HepG2 (cell line): ENCODE measurements around the gene BAG3. TPM values are rescaled to one million over a fixed set of nuclear protein-coding genes. Genes with fewer than 3 reads are reported as not detected.
A peak's percentile ranks its signal among the peaks of the same experiment; 100 is the strongest.

Experiments used
- ATAC-seq: fragments of 200-7000 bp; cut with Tn5 transposase; 3 replicates; pipeline ENCODE4 v1.9.1; 2020; ENCODE audit warnings: mild to moderate bottlenecking, moderate library complexity
- BruUV-seq: library from RNA; stranded (reverse); fragments of 400-500 nt; replicated peaks from 2 replicates; lab custom pipeline; 2021; lab: Mats Ljungman, UMichigan
- CTCF ChIA-PET: fragments of 300-600 bp; formaldehyde crosslinking; extraction: SDS; loops from one replicate; lab custom pipeline; 2021; ENCODE audit warnings: low total read pairs, inconsistent platforms, low intra/inter-chr PET ratio; lab: Yijun Ruan, JAX
- POLR2A ChIA-PET: fragments of 350-600 bp; sonication (Branson Sonifier 250); formaldehyde crosslinking; loops from one replicate; lab custom pipeline; 2020; ENCODE audit warnings: antibody characterized with exemption, inconsistent platforms; lab: Yijun Ruan, JAX
- DNase-seq: peaks from one replicate; pipeline ENCODE4 v3.0.0-alpha.2; 2015; ENCODE audit warnings: low spot score
- FAIRE-seq: peaks from 3 replicates; lab custom pipeline; 2011; peaks lifted over from hg19 to GRCh38; lab: Jason Lieb, UNC
- H2AFZ ChIP-seq: one replicate; pipeline ENCODE4 v1.6.1; 2011; ENCODE audit warnings: low read length, inconsistent platforms
- H3K27ac ChIP-seq: fragments of 300-600 bp; 3 replicates; pipeline ENCODE4 v1.8.0; 2011; ENCODE audit warnings: mixed run types, mild to moderate bottlenecking, mixed read lengths, low read length, inconsistent platforms; ENCODE audit not compliant: insufficient read depth; ENCODE audit errors: extremely low read length
- H3K27me3 ChIP-seq, 2 experiments: fragments of 200-600 bp in 1 of 2; 2 replicates in 1 of 2; 3 replicates in 1 of 2; pipeline versions ENCODE4 v1.6.0 to v1.8.0; 2011; ENCODE audit warnings: low read length in 2 of 2, mild to moderate bottlenecking in 2 of 2, moderate library complexity in 2 of 2, inconsistent platforms in 1 of 2; ENCODE audit not compliant: insufficient read depth in 2 of 2, control insufficient read depth in 1 of 2
- H3K36me3 ChIP-seq, 2 experiments: fragments of 200-600 bp in 1 of 2; replicated peaks in 1 of 2; 2 replicates in 1 of 2; 3 replicates in 1 of 2; pipeline versions ENCODE4 v1.5.1 to v1.8.0; 2011; ENCODE audit warnings: low read length in 2 of 2, inconsistent platforms in 1 of 2; ENCODE audit not compliant: insufficient read depth in 2 of 2, control insufficient read depth in 1 of 2
- H3K4me1 ChIP-seq: 2 replicates; pipeline ENCODE4 v1.5.1; 2012; ENCODE audit warnings: low read length, inconsistent platforms; ENCODE audit not compliant: insufficient read depth
- H3K4me2 ChIP-seq: 2 replicates; pipeline ENCODE4 v1.6.0; 2011; ENCODE audit warnings: low read depth, low read length, inconsistent platforms
- H3K4me3 ChIP-seq, 3 experiments: fragments of 200-600 bp in 1 of 3; sonication (generic), shearing (Covaris generic) in 1 of 3; replicated peaks in 1 of 3; 2 replicates each; pipeline ENCODE4 v1.5.1; 2011 to 2016; ENCODE audit warnings: low read length in 3 of 3, inconsistent platforms in 2 of 3, low read depth in 2 of 3, mild to moderate bottlenecking in 2 of 3, control low read depth in 1 of 3, mixed read lengths in 1 of 3; ENCODE audit not compliant: insufficient read depth in 1 of 3
- H3K79me2 ChIP-seq: one replicate; pipeline ENCODE4 v1.6.1; 2011; ENCODE audit warnings: low read length, inconsistent platforms; ENCODE audit not compliant: insufficient read depth
- H3K9ac ChIP-seq: 2 replicates; pipeline ENCODE4 v1.6.0; 2011; ENCODE audit warnings: mild to moderate bottlenecking, low read depth, low read length, inconsistent platforms; ENCODE audit not compliant: insufficient read depth
- H3K9me3 ChIP-seq: 2 replicates; pipeline ENCODE4 v1.5.1; 2012; ENCODE audit warnings: mild to moderate bottlenecking, low read length
- H4K20me1 ChIP-seq: 2 replicates; pipeline ENCODE4 v1.6.0; 2011; ENCODE audit warnings: inconsistent platforms, mild to moderate bottlenecking, low read length, moderate library complexity; ENCODE audit not compliant: insufficient read depth
- ARID5B ChIP-seq: IDR thresholded peaks from 2 replicates; pipeline ENCODE4 v1.4.0; 2020; ENCODE audit warnings: mild to moderate bottlenecking, missing genetic modification reagents
- CHD4 ChIP-seq: fragments of 200-600 bp; sonication (generic); IDR thresholded peaks from 2 replicates; pipeline ENCODE4 v1.7.0; 2017; ENCODE audit warnings: mild to moderate bottlenecking, low read length, borderline replicate concordance
- LCORL ChIP-seq, 2 experiments: fragments of 450-650 bp in 1 of 2; sonication (generic) in 1 of 2; formaldehyde crosslinking in 1 of 2; IDR thresholded peaks; 2 replicates each; pipeline versions ENCODE4 v1.5.0 to v1.6.1; 2017 to 2020; ENCODE audit warnings: antibody characterized with exemption in 1 of 2, missing genetic modification reagents in 1 of 2
- MYNN ChIP-seq: sonication (generic); formaldehyde crosslinking; IDR thresholded peaks from 2 replicates; pipeline ENCODE4 v1.4.0; 2020; ENCODE audit warnings: mild to moderate bottlenecking, low read depth, missing genetic modification reagents
- NCOA2 ChIP-seq: sonication (generic); formaldehyde crosslinking; IDR thresholded peaks from 2 replicates; pipeline ENCODE4 v1.8.0; 2022; ENCODE audit warnings: inconsistent platforms
- NR2F6 ChIP-seq, 2 experiments: IDR thresholded peaks; 2 replicates each; pipeline ENCODE4 v1.6.1; 2016; ENCODE audit warnings: antibody characterized with exemption in 1 of 2, mild to moderate bottlenecking in 1 of 2
- RARA ChIP-seq: IDR thresholded peaks from 2 replicates; pipeline ENCODE4 v1.6.1; 2016; ENCODE audit warnings: missing genetic modification reagents, missing compliant biosample characterization
- THRA ChIP-seq: sonication (generic); formaldehyde crosslinking; IDR thresholded peaks from 2 replicates; pipeline ENCODE4 v1.4.0; 2020; ENCODE audit warnings: missing genetic modification reagents, borderline replicate concordance
- WGBS: methylation state at CpG from one replicate; pipeline ENCODE4 v1.1.6; 2017; ENCODE audit warnings: low lambda C conversion rate; 5-methylcytosine and 5-hydroxymethylcytosine counted together
- in situ Hi-C: cut with HindIII; loops from 2 replicates; pipeline ENCODE4 v1.10.0; 2017; ENCODE audit warnings: low pct_unique_long_range_greater_than_20kb; ENCODE audit not compliant: extremely low pct_ligation_motif_present
- intact Hi-C: fragments of 100-400 bp; cut with micrococcal nuclease; formaldehyde crosslinking; loops from one replicate; pipeline ENCODE4 v1.10.0; 2022; ENCODE audit not compliant: unreplicated experiment
- polyA plus RNA-seq, 8 experiments: library from polyadenylated mRNA; depleted of rRNA in 3 of 8; stranded (reverse) in 7 of 8; unstranded in 1 of 8; fragments of >200 nt; fragmentation: Illumina TruSeq in 4 of 8; extraction: Trizol in 4 of 8; gene quantifications; 2 replicates each; pipeline versions ENCODE4 v1.2.1 to v1.2.3, GENCODE V29; 2011 to 2016; ENCODE audit warnings: low read depth in 4 of 8, missing spikeins in 1 of 8, mixed read lengths in 1 of 8; ENCODE audit not compliant: insufficient read depth in 1 of 8
- total RNA-seq, 5 experiments: library from RNA; depleted of rRNA; stranded (reverse); fragments of >200 nt; fragmentation: Illumina TruSeq; extraction: Trizol; gene quantifications; 2 replicates each; pipeline ENCODE4 v1.2.3, GENCODE V29; 2016; ENCODE audit warnings: low read depth in 1 of 5

The BAG3 gene
- total and polyA plus RNA-seq, 2 of the 13 experiments (the other 11 are each of a cell fraction or from before 2014, with no cell fraction given), result 2.9 to 6.7 TPM

- WGBS, result 5% methylated on average over 7 of the region's 7 CpGs
- CTCF ChIA-PET, result interaction anchor here (0.6 kb wide), 1 partner anchor 48 kb away, joined by 4 read pairs; no protein-coding TSS in a partner anchor
- BruUV-seq, result no TSS peak
- H2AFZ ChIP-seq, result no peak overlapping the region
- H3K27ac ChIP-seq, result no peak overlapping the region
- ATAC-seq, result no peak
- no peak overlapping the region for H3K9ac ChIP-seq
- H3K9me3 ChIP-seq, result no peaks in the 10 kb centered on the region
- intact Hi-C loops, result no loop called here
- H3K79me2 ChIP-seq, result no peaks in the 10 kb centered on the region
- in situ Hi-C loops, result no loop called here
- no peaks in the 10 kb centered on the region for H4K20me1 ChIP-seq
- DNase-seq, result peak; percentile 51
- H3K36me3 ChIP-seq, result no peaks in the 10 kb centered on the region
- FAIRE-seq, result peak; percentile 39
- H3K4me2 ChIP-seq, result peak overlapping the region; percentile 55; the same call in 1 of the 2 replicates
- H3K4me3 ChIP-seq, result no peak overlapping the region
- POLR2A ChIA-PET, result no interaction called here
- no peaks in the 10 kb centered on the region; a peak in 1 of 5 replicates for H3K27me3 ChIP-seq
- H3K4me1 ChIP-seq, result peaks cover 95% of the 10 kb centered on the region
- no peak for TF ChIP-seq MYNN (CRISPR knock-in tag)
- peak; percentile 76; the same call in 1 of the 2 replicates for TF ChIP-seq THRA (CRISPR knock-in tag)
- 0 out of 2 replicates have a peak, but pooled peaks have one; percentile 21 for TF ChIP-seq ARID5B
- peak; percentile 31; the same call in 1 of the 2 replicates for TF ChIP-seq RARA (CRISPR knock-in tag)
- peak; percentile 32; the same call in 1 of the 2 replicates for TF ChIP-seq CHD4
- TF ChIP-seq LCORL (IDR thresholded peaks at IDR 0.05), result 0 out of 2 replicates have a peak, but pooled peaks have one; percentile 24
- TF ChIP-seq LCORL (CRISPR knock-in tag; IDR thresholded peaks at IDR 0.05), result 0 out of 2 replicates have a peak, but pooled peaks have one; percentile 41
- peak; percentile 85 for TF ChIP-seq NR2F6 (IDR thresholded peaks at IDR 0.05)
- TF ChIP-seq NR2F6 (CRISPR knock-in tag; IDR thresholded peaks at IDR 0.05), result peak; percentile 64
- 0 out of 2 replicates have a peak, but pooled peaks have one; percentile 29 for TF ChIP-seq NCOA2 (CRISPR knock-in tag)
These were observed 12.2 kb upstream of the BAG3 start for GRCh38 chr10:119638982-119639381.
